ENCODE measurements around the gene USF2. TPM values are rescaled to one million over a fixed set of nuclear protein-coding genes. Genes with fewer than 3 reads are reported as not detected.

Gene USF2
- total and polyA plus RNA-seq, 2 experiments from 2014 or later: 30.2 to 55.6 TPM

- Histone ChIP-seq H3K4me1 (ENCODE audit: insufficient read depth) (no peaks in the 10 kb centered on the region), H3K9me2 (replicated peaks; ENCODE audit: insufficient read depth) (no peaks in the 10 kb centered on the region), H4K20me1 (ENCODE audit: insufficient read depth, poor library complexity, severe bottlenecking) (no peaks in the 10 kb centered on the region), H3K79me2 (peaks cover 43% of the 10 kb centered on the region), H3K27ac (peak overlapping the region; percentile 100), H3K36me3 (replicated peaks; ENCODE audit: insufficient read depth, low read depth) (no peaks in the 10 kb centered on the region), H3K4me2 (peak overlapping the region; percentile 77), H3K27me3 (peaks cover 4% of the 10 kb centered on the region), H3K9me3 (ENCODE audit: low read depth) (no peaks in the 10 kb centered on the region), H2AFZ (peak overlapping the region; percentile 9), H3K4me3 (peak overlapping the region; percentile 82)
- peak; percentile 55 for DNase-seq (ENCODE audit: low spot score)
- 3% methylated on average over 35 of the region's 39 CpGs for WGBS (ENCODE audit: low lambda C conversion rate, missing lambda C conversion rate)
- TF ChIP-seq EZH2 (IDR thresholded peaks at IDR 0.05; ENCODE audit: borderline replicate concordance): no peak
- no peak for TF ChIP-seq CTCF (IDR thresholded peaks at IDR 0.05; ENCODE audit: poor library complexity)
- no peak for TF ChIP-seq EZH2phosphoT487 (IDR thresholded peaks at IDR 0.05; ENCODE audit: low read depth, severe bottlenecking, unreplicated experiment)
These were observed 19.5 kb upstream of the USF2 start for GRCh38 chr19:35249146-35249847.

- Histone ChIP-seq H3K9me2 (replicated peaks; ENCODE audit: insufficient read depth) (no peaks in the 10 kb centered on the region), H3K27me3 (peaks cover 4% of the 10 kb centered on the region), H3K36me3 (replicated peaks; ENCODE audit: insufficient read depth, low read depth) (no peaks in the 10 kb centered on the region), H3K4me2 (peak overlapping the region; percentile 77), H3K4me3 (peak overlapping the region; percentile 82), H4K20me1 (ENCODE audit: insufficient read depth, poor library complexity, severe bottlenecking) (no peaks in the 10 kb centered on the region), H3K79me2 (peaks cover 44% of the 10 kb centered on the region), H2AFZ (no peak overlapping the region), H3K27ac (peak overlapping the region; percentile 100), H3K4me1 (ENCODE audit: insufficient read depth) (no peaks in the 10 kb centered on the region), H3K9me3 (ENCODE audit: low read depth) (no peaks in the 10 kb centered on the region)
- TF ChIP-seq EZH2phosphoT487 (IDR thresholded peaks at IDR 0.05; ENCODE audit: low read depth, severe bottlenecking, unreplicated experiment): no peak
- TF ChIP-seq CTCF (IDR thresholded peaks at IDR 0.05; ENCODE audit: poor library complexity): no peak
- no peak for TF ChIP-seq EZH2 (IDR thresholded peaks at IDR 0.05; ENCODE audit: borderline replicate concordance)
- DNase-seq (ENCODE audit: low spot score): no peak
- WGBS (ENCODE audit: low lambda C conversion rate, missing lambda C conversion rate): 83% methylated on average over 33 of the region's 34 CpGs
These were observed 18.7 kb upstream of the USF2 start for GRCh38 chr19:35249848-35250711.

GRCh38 chr19:35251456-35251855 lies 17.3 kb upstream of the USF2 start:
- DNase-seq (ENCODE audit: low spot score): no peak
- H2AFZ ChIP-seq: no peak overlapping the region
- H3K4me3 ChIP-seq: no peak overlapping the region
- H3K4me2 ChIP-seq: no peak overlapping the region
- no peaks in the 10 kb centered on the region for H3K36me3 ChIP-seq (replicated peaks; ENCODE audit: insufficient read depth, low read depth)
- no peak overlapping the region for H3K27ac ChIP-seq
- WGBS (ENCODE audit: low lambda C conversion rate, missing lambda C conversion rate): 88% methylated on average over 2 of the region's 2 CpGs
- TF ChIP-seq EZH2phosphoT487 (IDR thresholded peaks at IDR 0.05; ENCODE audit: low read depth, severe bottlenecking, unreplicated experiment) (no peak), CTCF (IDR thresholded peaks at IDR 0.05; ENCODE audit: poor library complexity) (no peak), EZH2 (IDR thresholded peaks at IDR 0.05; ENCODE audit: borderline replicate concordance) (no peak)
- peaks cover 4% of the 10 kb centered on the region for H3K27me3 ChIP-seq
- no peaks in the 10 kb centered on the region for H3K4me1 ChIP-seq (ENCODE audit: insufficient read depth)
- H3K9me3 ChIP-seq (ENCODE audit: low read depth): no peaks in the 10 kb centered on the region
- H3K9me2 ChIP-seq (replicated peaks; ENCODE audit: insufficient read depth): no peaks in the 10 kb centered on the region
- H3K79me2 ChIP-seq: peaks cover 51% of the 10 kb centered on the region
- H4K20me1 ChIP-seq (ENCODE audit: insufficient read depth, poor library complexity, severe bottlenecking): no peaks in the 10 kb centered on the region

Data from hepatocyte (in vitro differentiated cells).